ENCODE results near the gene TMPRSS6.

The TMPRSS6 gene

GRCh38 chr22:37084385-37084784 is 25.1 kb downstream of the TMPRSS6 start:
- in situ Hi-C loops (cut with MboI; ENCODE audit: low sequenced_read_pairs, unreplicated experiment) = loop anchor here (10.0 kb wide), 1 partner anchor 110 kb away; no protein-coding TSS in a partner anchor
- TF ChIP-seq CTCF (IDR thresholded peaks at IDR 0.05; ENCODE audit: borderline replicate concordance, control extremely low read depth, extremely low read depth, insufficient read depth, missing control alignments) = no peak
- DNase-seq (ENCODE audit: low spot score) = no peak

GRCh38 chr22:37083914-37084313 is 25.6 kb downstream of the TMPRSS6 start:
- in situ Hi-C loops (cut with MboI; ENCODE audit: low sequenced_read_pairs, unreplicated experiment) = loop anchor here (10.0 kb wide), 1 partner anchor 111 kb away; no protein-coding TSS in a partner anchor
- DNase-seq (ENCODE audit: low spot score) = no peak
- no peak for TF ChIP-seq CTCF (IDR thresholded peaks at IDR 0.05; ENCODE audit: borderline replicate concordance, control extremely low read depth, extremely low read depth, insufficient read depth, missing control alignments)

- in situ Hi-C loops (cut with MboI; ENCODE audit: low sequenced_read_pairs, unreplicated experiment) = loop anchor here (10.0 kb wide), 1 partner anchor 112 kb away; no protein-coding TSS in a partner anchor
- TF ChIP-seq CTCF (IDR thresholded peaks at IDR 0.05; ENCODE audit: borderline replicate concordance, control extremely low read depth, extremely low read depth, insufficient read depth, missing control alignments) = no peak
These were observed 27.2 kb downstream of the TMPRSS6 start for GRCh38 chr22:37082251-37082873.

GRCh38 chr22:37080838-37081237 is 28.7 kb downstream of the TMPRSS6 start:
- no peak for TF ChIP-seq CTCF (IDR thresholded peaks at IDR 0.05; ENCODE audit: borderline replicate concordance, control extremely low read depth, extremely low read depth, insufficient read depth, missing control alignments)
- DNase-seq (ENCODE audit: low spot score) = no peak
- in situ Hi-C loops (cut with MboI; ENCODE audit: low sequenced_read_pairs, unreplicated experiment) = loop anchor here (10.0 kb wide), 1 partner anchor 114 kb away; no protein-coding TSS in a partner anchor

More at GRCh38 chr22:37082251-37082873, 27.2 kb downstream of the TMPRSS6 start:
- DNase-seq (ENCODE audit: low spot score) = no peak

- in situ Hi-C loops (cut with MboI; ENCODE audit: low sequenced_read_pairs, unreplicated experiment) = loop anchor here (10.0 kb wide), 1 partner anchor 114 kb away; no protein-coding TSS in a partner anchor
- no peak for DNase-seq (ENCODE audit: low spot score)
- TF ChIP-seq CTCF (IDR thresholded peaks at IDR 0.05; ENCODE audit: borderline replicate concordance, control extremely low read depth, extremely low read depth, insufficient read depth, missing control alignments) = no peak
These were observed 29.1 kb downstream of the TMPRSS6 start for GRCh38 chr22:37080438-37080837.

- no peak for DNase-seq (ENCODE audit: low spot score)
- in situ Hi-C loops (cut with MboI; ENCODE audit: low sequenced_read_pairs, unreplicated experiment) = loop anchor here (10.0 kb wide), 1 partner anchor 115 kb away; no protein-coding TSS in a partner anchor
These were observed 29.8 kb downstream of the TMPRSS6 start for GRCh38 chr22:37079668-37080171.

More at GRCh38 chr22:37079668-37080171, 29.8 kb downstream of the TMPRSS6 start:
- TF ChIP-seq CTCF (IDR thresholded peaks at IDR 0.05; ENCODE audit: borderline replicate concordance, control extremely low read depth, extremely low read depth, insufficient read depth, missing control alignments) = no peak

All from GM13976 (cell line).